Neuronal stem cell (in vitro differentiated cells): ENCODE results near the gene BAZ2B.
"Not testable (repeated sequence)": the region's sequence is repeated elsewhere in the genome, so short reads cannot be mapped to it uniquely, and the experiment has no call there.

Source experiments
- DNase-seq: peaks from one replicate; pipeline ENCODE4 v3.0.0-alpha.2; 2013; ENCODE audit warnings: low spot score
- H2AFZ ChIP-seq: one replicate; pipeline ENCODE4 v1.6.1; 2013; ENCODE audit warnings: mild to moderate bottlenecking, low read length, inconsistent platforms
- H2AK5ac ChIP-seq: 2 replicates; pipeline ENCODE4 v1.6.1; 2013; ENCODE audit warnings: low read depth, mild to moderate bottlenecking, inconsistent platforms, low read length, moderate library complexity, mixed read lengths
- H2BK120ac ChIP-seq: 2 replicates; pipeline ENCODE4 v1.6.1; 2013; ENCODE audit warnings: low read depth, mild to moderate bottlenecking, inconsistent platforms, low read length, moderate library complexity, mixed read lengths
- H2BK12ac ChIP-seq: one replicate; pipeline ENCODE4 v1.6.1; 2013; ENCODE audit warnings: low read length, inconsistent platforms
- H2BK15ac ChIP-seq: 2 replicates; pipeline ENCODE4 v1.6.1; 2013; ENCODE audit warnings: mild to moderate bottlenecking, low read length, inconsistent platforms, mixed read lengths
- H2BK5ac ChIP-seq: one replicate; pipeline ENCODE4 v1.6.1; 2013; ENCODE audit warnings: inconsistent platforms, mild to moderate bottlenecking, low read length, moderate library complexity
- H3K14ac ChIP-seq: one replicate; pipeline ENCODE4 v1.6.1; 2013; ENCODE audit warnings: low read length, inconsistent platforms
- H3K18ac ChIP-seq: 2 replicates; pipeline ENCODE4 v1.6.1; 2013; ENCODE audit warnings: low read length, inconsistent platforms
- H3K23ac ChIP-seq: 2 replicates; pipeline ENCODE4 v1.6.1; 2013; ENCODE audit warnings: low read depth, mild to moderate bottlenecking, mixed read lengths, low read length, inconsistent platforms; ENCODE audit not compliant: poor library complexity
- H3K27ac ChIP-seq: replicated peaks from 3 replicates; pipeline ENCODE4 v1.5.1; 2013; ENCODE audit warnings: low read length, inconsistent platforms
- H3K27me3 ChIP-seq, 3 experiments: 2 replicates each; pipeline ENCODE4 v1.6.1; 2013; ENCODE audit warnings: low read length in 3 of 3, mild to moderate bottlenecking in 2 of 3, inconsistent platforms in 1 of 3, low read depth in 1 of 3, mixed read lengths in 1 of 3, moderate library complexity in 1 of 3; ENCODE audit not compliant: control insufficient read depth in 3 of 3, insufficient read depth in 3 of 3
- H3K36me3 ChIP-seq, 2 donors: replicated peaks in 1 of 2; 2 replicates each; pipeline ENCODE4 v1.6.1; 2013; ENCODE audit warnings: low read length in 2 of 2; ENCODE audit not compliant: control insufficient read depth in 2 of 2, insufficient read depth in 2 of 2
- H3K4ac ChIP-seq: 2 replicates; pipeline ENCODE4 v1.6.1; 2013; ENCODE audit warnings: inconsistent platforms, mild to moderate bottlenecking, low read length, moderate library complexity
- H3K4me1 ChIP-seq, 2 donors: 1 replicate in 1 of 2; 2 replicates in 1 of 2; pipeline ENCODE4 v1.6.1; 2013; ENCODE audit warnings: low read length in 2 of 2, low read depth in 1 of 2; ENCODE audit not compliant: control insufficient read depth in 2 of 2, insufficient read depth in 1 of 2
- H3K4me2 ChIP-seq: one replicate; pipeline ENCODE4 v1.6.1; 2013; ENCODE audit warnings: mild to moderate bottlenecking, low read length, inconsistent platforms; ENCODE audit not compliant: insufficient read depth, poor library complexity, severe bottlenecking
- H3K4me3 ChIP-seq, 2 donors: 2 replicates each; pipeline ENCODE4 v1.5.1; 2013; ENCODE audit warnings: low read length in 2 of 2, mild to moderate bottlenecking in 2 of 2, inconsistent platforms in 1 of 2, moderate library complexity in 1 of 2
- H3K79me1 ChIP-seq: one replicate; pipeline ENCODE4 v1.6.1; 2013; ENCODE audit warnings: low read depth, mild to moderate bottlenecking, inconsistent platforms, low read length, moderate library complexity
- H3K9ac ChIP-seq: one replicate; pipeline ENCODE4 v1.6.1; 2013; ENCODE audit warnings: mild to moderate bottlenecking, low read depth, low read length, inconsistent platforms; ENCODE audit not compliant: poor library complexity
- H3K9me3 ChIP-seq, 2 donors: replicated peaks in 1 of 2; 2 replicates each; pipeline versions ENCODE3 to v1.6.1; 2013; ENCODE audit warnings: low read length in 2 of 2, mild to moderate bottlenecking in 2 of 2, inconsistent platforms in 1 of 2, low read depth in 1 of 2, mixed read lengths in 1 of 2, moderate library complexity in 1 of 2; ENCODE audit not compliant: control insufficient read depth in 2 of 2, insufficient read depth in 1 of 2
- H4K8ac ChIP-seq: one replicate; pipeline ENCODE4 v1.6.1; 2013; ENCODE audit warnings: low read depth, mild to moderate bottlenecking, inconsistent platforms, low read length, moderate library complexity
- H4K91ac ChIP-seq: one replicate; pipeline ENCODE4 v1.6.1; 2013; ENCODE audit warnings: low read length, low read depth, mild to moderate bottlenecking, inconsistent platforms; ENCODE audit not compliant: poor library complexity
- WGBS, 2 donors: extraction: QIAGEN DNeasy Blood & Tissue Kit; methylation state at CpG; one replicate each; pipeline ENCODE4 v1.1.7; 2013; ENCODE audit warnings: missing lambda C conversion rate in 2 of 2, mixed read lengths in 1 of 2; ENCODE audit not compliant: insufficient read length in 2 of 2, insufficient replicate concordance in 1 of 2; ENCODE audit errors: extremely low coverage in 2 of 2; 5-methylcytosine and 5-hydroxymethylcytosine counted together

Gene BAZ2B

GRCh38 chr2:159402160-159402559 lies 214.2 kb downstream of the BAZ2B start:
- not testable (repeated sequence) for H3K27me3 ChIP-seq, H3K4me2 ChIP-seq, H3K9me3 ChIP-seq, H2AK5ac ChIP-seq, H3K4me1 ChIP-seq, H4K8ac ChIP-seq, H4K91ac ChIP-seq, H3K23ac ChIP-seq, DNase-seq, H2AFZ ChIP-seq, H3K18ac ChIP-seq, H3K9ac ChIP-seq, H3K4ac ChIP-seq, H2BK5ac ChIP-seq, H2BK12ac ChIP-seq, H3K27ac ChIP-seq, H3K14ac ChIP-seq, H2BK120ac ChIP-seq, H3K79me1 ChIP-seq, H2BK15ac ChIP-seq, H3K4me3 ChIP-seq
- H3K36me3 ChIP-seq: peaks cover 3 to 68% of the 10 kb centered on the region in 2 donors
- WGBS, 2 donors: no CpG with 5 or more reads among the region's 5 CpGs

- Histone ChIP-seq H3K4ac (no peak overlapping the region), H3K4me2 (no peak overlapping the region), H3K18ac (no peak overlapping the region), H3K4me1 (no peaks in the 10 kb centered on the region), H2AK5ac (no peak overlapping the region), H4K91ac (no peak overlapping the region), H3K9ac (no peak overlapping the region), H3K79me1 (no peaks in the 10 kb centered on the region), H3K14ac (no peak overlapping the region), H2BK15ac (no peak overlapping the region), H2BK5ac (no peak overlapping the region), H3K27me3 (no peaks in the 10 kb centered on the region), H3K9me3 (no peaks in the 10 kb centered on the region), H3K4me3 (no peak overlapping the region), H3K23ac (no peak overlapping the region), H4K8ac (no peak overlapping the region), H3K36me3 (peaks cover 1 to 70% of the 10 kb centered on the region in 2 donors), H3K27ac (no peak overlapping the region), H2BK120ac (no peak overlapping the region), H2AFZ (no peak overlapping the region), H2BK12ac (no peak overlapping the region)
- DNase-seq: no peak
- no CpG with 5 or more reads among the region's 5 CpGs for WGBS, 2 donors
These were observed 216.5 kb downstream of the BAZ2B start for GRCh38 chr2:159399716-159400415.

GRCh38 chr2:159396799-159397198 lies 219.5 kb downstream of the BAZ2B start:
- H3K27ac ChIP-seq: no peak overlapping the region
- H2BK15ac ChIP-seq: no peak overlapping the region
- no peak overlapping the region for H2BK5ac ChIP-seq
- H3K14ac ChIP-seq: no peak overlapping the region
- no peaks in the 10 kb centered on the region for H3K79me1 ChIP-seq
- no peak overlapping the region for H2AFZ ChIP-seq
- no peak for DNase-seq
- H3K4me3 ChIP-seq: no peak overlapping the region
- H2BK12ac ChIP-seq: no peak overlapping the region
- no peaks in the 10 kb centered on the region for H3K9me3 ChIP-seq
- no peak overlapping the region for H4K8ac ChIP-seq
- H4K91ac ChIP-seq: no peak overlapping the region
- H3K36me3 ChIP-seq: peaks cover 7 to 70% of the 10 kb centered on the region in 2 donors
- H3K4ac ChIP-seq: no peak overlapping the region
- no peak overlapping the region for H3K4me2 ChIP-seq
- H2AK5ac ChIP-seq: no peak overlapping the region
- H3K4me1 ChIP-seq: no peaks in the 10 kb centered on the region
- no peak overlapping the region for H3K23ac ChIP-seq
- H3K27me3 ChIP-seq: no peaks in the 10 kb centered on the region
- no peak overlapping the region for H3K18ac ChIP-seq
- no peak overlapping the region for H3K9ac ChIP-seq
- no CpG with 5 or more reads among the region's 1 CpG for WGBS, 2 donors
- no peak overlapping the region for H2BK120ac ChIP-seq

GRCh38 chr2:159382447-159383028 lies 233.8 kb downstream of the BAZ2B start:
- DNase-seq: no peak
- Histone ChIP-seq H4K8ac (no peak overlapping the region), H3K9ac (no peak overlapping the region), H3K4me1 (no peaks in the 10 kb centered on the region), H2BK15ac (no peak overlapping the region), H3K27ac (no peak overlapping the region), H3K23ac (no peak overlapping the region), H3K9me3 (peaks cover 2 to 3% of the 10 kb centered on the region in 2 donors), H3K18ac (no peak overlapping the region), H3K4me2 (no peak overlapping the region), H2AK5ac (no peak overlapping the region), H3K79me1 (no peaks in the 10 kb centered on the region), H2AFZ (no peak overlapping the region), H3K27me3 (no peaks in the 10 kb centered on the region), H4K91ac (no peak overlapping the region), H2BK5ac (no peak overlapping the region), H3K36me3 (peaks cover 10 to 93% of the 10 kb centered on the region in 2 donors), H3K4ac (no peak overlapping the region), H2BK12ac (no peak overlapping the region), H2BK120ac (no peak overlapping the region), H3K14ac (no peak overlapping the region), H3K4me3 (no peak overlapping the region)
- no CpG with 5 or more reads among the region's 6 CpGs for WGBS, 2 donors
